WTC11 (cell line): ENCODE data around the gene YPEL1. TPM values are rescaled to one million over a fixed set of nuclear protein-coding genes. Genes with fewer than 3 reads are reported as not detected.

Experiments
- ATAC-seq: fragments of 200-7000 bp; cut with Tn5 transposase; 2 replicates; pipeline ENCODE4 v1.10.0; 2021; ENCODE audit warnings: mild to moderate bottlenecking, moderate library complexity
- CTCF ChIA-PET: fragments of 300-600 bp; sonication (Branson Sonifier 250); formaldehyde crosslinking; loops from one replicate; lab custom pipeline; 2021; ENCODE audit warnings: antibody characterized with exemption; lab: Charles Lee
- POLR2A ChIA-PET: fragments of 350-600 bp; sonication (Branson Sonifier 250); formaldehyde crosslinking; loops from one replicate; lab custom pipeline; 2021; ENCODE audit warnings: antibody characterized with exemption; lab: Charles Lee
- DNase-seq: peaks from one replicate; pipeline ENCODE4 v3.0.0; 2021; ENCODE audit warnings: low spot score
- H3K27ac Mint-ChIP-seq: 2 replicates; pipeline ENCODE4 v1.8.0; 2021; ENCODE audit warnings: mixed read lengths
- H3K27me3 Mint-ChIP-seq: 2 replicates; pipeline ENCODE4 v1.8.0; 2021; ENCODE audit warnings: low read depth, mild to moderate bottlenecking, moderate library complexity, mixed read lengths
- H3K36me3 Mint-ChIP-seq: 2 replicates; pipeline ENCODE4 v1.8.0; 2021; ENCODE audit warnings: mixed read lengths
- H3K4me1 Mint-ChIP-seq: 2 replicates; pipeline ENCODE4 v1.8.0; 2022; ENCODE audit warnings: mixed read lengths
- H3K4me3 Mint-ChIP-seq: 2 replicates; pipeline ENCODE4 v1.8.0; 2021; ENCODE audit warnings: mild to moderate bottlenecking, moderate library complexity, mixed read lengths
- H3K9me3 Mint-ChIP-seq: 2 replicates; pipeline ENCODE4 v1.8.0; 2021; ENCODE audit warnings: mixed read lengths
- ATF6 ChIP-seq: sonication (generic); formaldehyde crosslinking; IDR thresholded peaks from 2 replicates; pipeline ENCODE4 v1.8.1; 2023; ENCODE audit warnings: mild to moderate bottlenecking, missing genetic modification reagents
- ESRRA ChIP-seq: sonication (generic); formaldehyde crosslinking; IDR thresholded peaks from 2 replicates; pipeline ENCODE4 v1.8.1; 2022; ENCODE audit warnings: mild to moderate bottlenecking, missing genetic modification reagents, borderline replicate concordance
- ETV6 ChIP-seq: sonication (generic); formaldehyde crosslinking; IDR thresholded peaks from 2 replicates; pipeline ENCODE4 v1.8.1; 2022; ENCODE audit warnings: mild to moderate bottlenecking, missing genetic modification reagents
- FOXP4 ChIP-seq: sonication (generic); formaldehyde crosslinking; IDR thresholded peaks from 2 replicates; pipeline ENCODE4 v1.8.0; 2022; ENCODE audit warnings: mild to moderate bottlenecking, missing genetic modification reagents
- GABPB1 ChIP-seq: sonication (generic); formaldehyde crosslinking; IDR thresholded peaks from 2 replicates; pipeline ENCODE4 v1.8.1; 2023; ENCODE audit warnings: mild to moderate bottlenecking, missing genetic modification reagents
- IRF2 ChIP-seq: sonication (generic); formaldehyde crosslinking; IDR thresholded peaks from 2 replicates; pipeline ENCODE4 v1.8.0; 2022; ENCODE audit warnings: low read depth, missing genetic modification reagents, borderline replicate concordance
- SP1 ChIP-seq: sonication (generic); formaldehyde crosslinking; conservative IDR thresholded peaks from 2 replicates; pipeline ENCODE4 v1.8.1; 2022; ENCODE audit warnings: missing genetic modification reagents
- TCF7 ChIP-seq: sonication (generic); formaldehyde crosslinking; IDR thresholded peaks from 2 replicates; pipeline ENCODE4 v1.8.0; 2022; ENCODE audit warnings: mild to moderate bottlenecking, low read depth, missing genetic modification reagents, moderate library complexity
- TEAD1 ChIP-seq: sonication (generic); formaldehyde crosslinking; IDR thresholded peaks from 2 replicates; pipeline ENCODE4 v1.8.0; 2022; ENCODE audit warnings: mild to moderate bottlenecking, missing genetic modification reagents
- TEAD4 ChIP-seq: sonication (generic); formaldehyde crosslinking; IDR thresholded peaks from 2 replicates; pipeline ENCODE4 v1.8.0; 2022; ENCODE audit warnings: mild to moderate bottlenecking, missing genetic modification reagents
- ZNF219 ChIP-seq: sonication (generic); formaldehyde crosslinking; IDR thresholded peaks from 2 replicates; pipeline ENCODE4 v1.8.0; 2023; ENCODE audit warnings: missing genetic modification reagents, mild to moderate bottlenecking, borderline replicate concordance
- ZNF232 ChIP-seq: sonication (generic); formaldehyde crosslinking; IDR thresholded peaks from 2 replicates; pipeline ENCODE4 v1.8.0; 2022; ENCODE audit warnings: mild to moderate bottlenecking, missing genetic modification reagents
- ZNF317 ChIP-seq: sonication (generic); formaldehyde crosslinking; IDR thresholded peaks from 2 replicates; pipeline ENCODE4 v1.8.1; 2023; ENCODE audit warnings: low read depth, mild to moderate bottlenecking, moderate library complexity, missing genetic modification reagents, borderline replicate concordance
- ZNF423 ChIP-seq: fragments of 250-450 bp; sonication (Bioruptor Pico); IDR thresholded peaks from 2 replicates; pipeline ENCODE4 v2.1.2; 2022; ENCODE audit warnings: mild to moderate bottlenecking, moderate library complexity
- total RNA-seq: library from RNA; stranded (reverse); gene quantifications from 3 replicates; pipeline ENCODE4 v1.2.3, GENCODE V29; 2021
- TF ChIP-seq, protein P1 (sequence below): sonication (generic); formaldehyde crosslinking; IDR thresholded peaks from 2 replicates; pipeline ENCODE4 v1.8.0; 2022; ENCODE audit warnings: mild to moderate bottlenecking, missing genetic modification reagents
- TF ChIP-seq, protein P2 (sequence below): sonication (generic); formaldehyde crosslinking; IDR thresholded peaks from 2 replicates; pipeline ENCODE4 v1.8.1; 2022; ENCODE audit warnings: missing genetic modification reagents, borderline replicate concordance

Gene YPEL1
- total RNA-seq, 1 experiment from 2014 or later, result 7.7 TPM

DNA sequence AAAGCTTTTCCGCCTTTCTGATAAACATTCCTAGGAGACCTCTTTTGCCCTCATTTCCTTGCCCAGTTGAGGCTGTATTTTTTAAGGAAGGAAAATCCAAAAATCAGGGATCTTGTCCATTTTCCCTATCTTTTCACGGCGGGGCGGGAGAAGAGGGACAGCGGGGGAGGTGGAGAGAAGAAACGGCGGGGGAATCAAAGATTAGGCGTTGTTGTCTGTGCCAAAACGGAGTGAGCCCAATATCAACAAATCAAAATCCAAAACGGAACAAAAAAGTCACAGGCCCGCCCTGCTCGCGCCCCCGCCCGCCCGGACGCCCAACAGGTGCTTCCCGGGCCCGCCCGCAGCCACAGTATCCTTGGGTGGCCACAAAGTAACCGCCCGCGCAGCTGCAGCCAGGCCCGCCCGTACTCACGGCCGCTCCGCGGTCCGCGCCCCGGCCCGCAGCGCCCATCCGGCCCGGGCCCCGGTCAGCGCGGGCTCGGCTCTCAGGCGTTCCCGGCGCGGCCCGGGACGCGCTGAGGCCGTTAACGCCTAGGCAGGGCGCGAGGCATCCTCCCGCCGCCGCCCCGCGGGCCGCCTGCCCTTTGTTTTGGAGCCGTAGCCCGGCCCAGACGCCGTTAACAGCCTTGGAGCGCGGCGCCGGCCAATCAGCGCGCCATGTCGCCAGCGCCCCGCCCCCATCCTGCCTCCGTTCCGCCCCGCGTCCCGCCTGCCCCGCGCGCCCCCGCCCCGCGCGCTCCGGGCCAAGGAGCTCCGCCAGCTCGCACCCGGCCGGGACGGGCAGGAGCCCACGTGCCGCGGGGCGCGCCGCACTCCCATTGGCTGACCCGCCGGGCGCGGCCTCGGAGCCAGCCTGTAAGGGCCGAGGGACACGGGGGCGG, at the start of gene YPEL1 (continued):
- peak; percentile 77; the same call in 1 of the 2 replicates for TF ChIP-seq FOXP4 (CRISPR knock-in tag)
- no peak for TF ChIP-seq GABPB1 (CRISPR knock-in tag)
- TF ChIP-seq SP1, result peak; percentile 99
- TF ChIP-seq, protein P1, sequence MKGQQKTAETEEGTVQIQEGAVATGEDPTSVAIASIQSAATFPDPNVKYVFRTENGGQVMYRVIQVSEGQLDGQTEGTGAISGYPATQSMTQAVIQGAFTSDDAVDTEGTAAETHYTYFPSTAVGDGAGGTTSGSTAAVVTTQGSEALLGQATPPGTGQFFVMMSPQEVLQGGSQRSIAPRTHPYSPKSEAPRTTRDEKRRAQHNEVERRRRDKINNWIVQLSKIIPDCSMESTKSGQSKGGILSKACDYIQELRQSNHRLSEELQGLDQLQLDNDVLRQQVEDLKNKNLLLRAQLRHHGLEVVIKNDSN (CRISPR knock-in tag), result no peak
- TF ChIP-seq TCF7 (CRISPR knock-in tag), result no peak
- TF ChIP-seq, protein P2, sequence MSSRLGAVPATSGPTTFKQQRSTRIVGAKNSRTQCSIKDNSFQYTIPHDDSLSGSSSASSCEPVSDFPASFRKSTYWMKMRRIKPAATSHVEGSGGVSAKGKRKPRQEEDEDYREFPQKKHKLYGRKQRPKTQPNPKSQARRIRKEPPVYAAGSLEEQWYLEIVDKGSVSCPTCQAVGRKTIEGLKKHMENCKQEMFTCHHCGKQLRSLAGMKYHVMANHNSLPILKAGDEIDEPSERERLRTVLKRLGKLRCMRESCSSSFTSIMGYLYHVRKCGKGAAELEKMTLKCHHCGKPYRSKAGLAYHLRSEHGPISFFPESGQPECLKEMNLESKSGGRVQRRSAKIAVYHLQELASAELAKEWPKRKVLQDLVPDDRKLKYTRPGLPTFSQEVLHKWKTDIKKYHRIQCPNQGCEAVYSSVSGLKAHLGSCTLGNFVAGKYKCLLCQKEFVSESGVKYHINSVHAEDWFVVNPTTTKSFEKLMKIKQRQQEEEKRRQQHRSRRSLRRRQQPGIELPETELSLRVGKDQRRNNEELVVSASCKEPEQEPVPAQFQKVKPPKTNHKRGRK (CRISPR knock-in tag), result no peak
- TF ChIP-seq IRF2 (CRISPR knock-in tag), result no peak
- TF ChIP-seq ZNF219, result no peak
- TF ChIP-seq ZNF423, result no peak
- no peak for TF ChIP-seq TEAD4 (CRISPR knock-in tag)
- TF ChIP-seq ETV6 (CRISPR knock-in tag), result 0 out of 2 replicates have a peak, but pooled peaks have one; percentile 45

GRCh38 chr22:21780259-21780658, 44.7 kb upstream of the YPEL1 start:
- ATAC-seq, result no peak
- CTCF ChIA-PET, result interaction anchor here (1.3 kb wide), 1 partner anchor 172 kb away, joined by 3 read pairs; the partner anchor contains the start of gene PPM1F
- Mint-ChIP-seq H3K9me3 (no peaks in the 10 kb centered on the region), H3K4me3 (no peak overlapping the region), H3K27ac (no peak overlapping the region), H3K36me3 (peaks cover 27% of the 10 kb centered on the region), H3K4me1 (no peaks in the 10 kb centered on the region), H3K27me3 (no peaks in the 10 kb centered on the region)
- POLR2A ChIA-PET, result no interaction called here
- TF ChIP-seq ZNF232, result no peak
- no peak for DNase-seq

GRCh38 chr22:21779444-21779843, 43.9 kb upstream of the YPEL1 start:
- peaks cover 19% of the 10 kb centered on the region for H3K36me3 Mint-ChIP-seq
- CTCF ChIA-PET, result interaction anchor here (1.3 kb wide), 1 partner anchor 173 kb away, joined by 3 read pairs; the partner anchor contains the start of gene PPM1F
- TF ChIP-seq ESRRA (CRISPR knock-in tag), result no peak
- TF ChIP-seq ZNF317 (CRISPR knock-in tag), result no peak
- no peak for TF ChIP-seq ATF6
- TF ChIP-seq ZNF219, result no peak
- TF ChIP-seq TEAD1 (CRISPR knock-in tag), result no peak
- TF ChIP-seq, all 79 proteins: peak for 0
- Mint-ChIP-seq H3K27me3 (no peaks in the 10 kb centered on the region), H3K27ac (no peak overlapping the region), H3K9me3 (no peaks in the 10 kb centered on the region), H3K4me3 (no peak overlapping the region), H3K4me1 (no peaks in the 10 kb centered on the region)
- ATAC-seq, result no peak
- DNase-seq, result no peak
- POLR2A ChIA-PET, result no interaction called here
